HL-60/S4 (cell line): ENCODE results near the gene RXFP1.

ENCODE experiments used
- in situ Hi-C: fragments of 300-500 bp; cut with MboI; formaldehyde crosslinking; loops from 2 replicates; pipeline ENCODE4 v1.14.3; 2022; ENCODE audit warnings: low sequenced_read_pairs

The RXFP1 gene

DNA sequence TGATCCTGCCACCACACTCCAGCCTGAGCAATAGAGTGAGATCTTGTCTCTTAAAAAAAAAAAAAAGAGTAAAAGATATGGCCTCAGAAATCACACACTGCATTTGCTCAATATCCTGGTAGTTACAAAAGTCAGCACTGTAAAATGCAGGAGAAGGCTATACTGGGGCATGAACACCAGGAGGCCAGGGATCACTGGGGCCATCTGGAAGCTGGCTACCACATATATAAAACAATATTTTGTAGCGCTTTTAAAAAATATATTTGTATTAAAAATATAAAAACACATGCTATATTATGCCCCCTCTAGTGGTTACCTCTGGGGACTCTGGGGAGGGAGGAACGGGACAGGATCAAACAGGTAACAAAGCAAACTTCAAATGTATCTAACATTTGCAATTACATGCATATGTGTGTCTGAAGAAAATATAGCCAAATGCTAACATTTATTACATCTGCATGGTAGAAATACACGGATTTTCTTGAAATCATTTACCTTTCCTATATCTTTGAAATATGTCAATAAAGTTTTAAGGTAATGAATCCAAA lies 146.0 kb downstream of the RXFP1 start:
- in situ Hi-C loops: no loop called here

DNA sequence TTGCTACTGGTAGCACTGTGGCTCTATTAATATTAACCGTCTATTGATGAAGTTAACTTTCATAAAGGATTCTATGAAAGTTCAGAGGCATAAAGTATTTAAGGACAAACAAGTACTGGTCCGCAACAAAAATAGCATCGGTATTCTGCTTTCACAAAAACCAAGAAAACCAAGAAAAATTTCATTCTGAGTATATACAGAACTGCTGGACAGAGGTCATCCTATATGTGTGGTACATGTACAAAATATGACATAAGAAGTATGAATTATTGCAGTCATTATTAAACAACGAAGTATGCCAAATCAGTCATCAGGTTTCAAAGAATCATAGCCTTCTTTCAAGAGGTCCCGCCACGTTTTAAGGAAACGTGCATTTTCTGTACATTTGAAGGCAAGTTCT lies 147.6 kb downstream of the RXFP1 start:
- in situ Hi-C loops: no loop called here

DNA sequence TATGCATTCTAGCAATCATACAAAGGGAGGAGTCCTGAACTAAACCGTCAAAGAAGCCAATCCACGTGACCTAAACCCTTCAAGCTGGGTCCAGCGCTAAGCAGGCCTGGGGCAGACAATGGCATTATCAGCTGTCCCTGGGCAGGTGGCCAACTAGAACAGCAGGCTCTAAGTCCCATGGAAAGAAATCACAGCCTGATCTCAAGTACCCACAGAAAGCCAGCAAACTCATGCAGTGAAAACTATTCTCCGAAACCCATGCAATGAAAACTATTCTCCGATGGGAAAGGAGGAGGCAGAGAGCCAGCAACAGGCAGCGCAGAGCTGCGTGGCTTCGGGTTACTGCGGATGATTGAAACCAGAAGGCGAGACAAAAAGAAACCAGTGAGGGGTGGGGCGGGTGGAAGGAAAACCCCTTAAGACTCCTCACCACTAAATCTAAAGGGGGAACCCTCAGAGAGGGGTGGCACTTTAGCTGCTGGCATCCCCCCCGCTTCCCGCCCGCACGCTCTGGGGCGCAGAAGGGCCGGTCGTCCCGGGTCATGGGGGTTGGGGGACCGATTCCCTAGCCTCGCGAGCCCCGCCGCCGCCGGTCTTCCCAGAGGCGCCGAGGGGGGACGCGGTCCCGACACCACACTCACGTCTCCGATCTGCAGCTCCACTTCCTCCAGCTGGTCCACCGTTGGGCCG lies 149.4 kb downstream of the RXFP1 start:
- in situ Hi-C loops: no loop called here

GRCh38 chr4:158671665-158671914 lies 149.9 kb downstream of the RXFP1 start, which contains the start of gene C4orf46:
Gene C4orf46 (minus strand): TSS chr4:158671887. CDS start chr4:158671801, 86 bp downstream.
- in situ Hi-C loops: no loop called here

DNA sequence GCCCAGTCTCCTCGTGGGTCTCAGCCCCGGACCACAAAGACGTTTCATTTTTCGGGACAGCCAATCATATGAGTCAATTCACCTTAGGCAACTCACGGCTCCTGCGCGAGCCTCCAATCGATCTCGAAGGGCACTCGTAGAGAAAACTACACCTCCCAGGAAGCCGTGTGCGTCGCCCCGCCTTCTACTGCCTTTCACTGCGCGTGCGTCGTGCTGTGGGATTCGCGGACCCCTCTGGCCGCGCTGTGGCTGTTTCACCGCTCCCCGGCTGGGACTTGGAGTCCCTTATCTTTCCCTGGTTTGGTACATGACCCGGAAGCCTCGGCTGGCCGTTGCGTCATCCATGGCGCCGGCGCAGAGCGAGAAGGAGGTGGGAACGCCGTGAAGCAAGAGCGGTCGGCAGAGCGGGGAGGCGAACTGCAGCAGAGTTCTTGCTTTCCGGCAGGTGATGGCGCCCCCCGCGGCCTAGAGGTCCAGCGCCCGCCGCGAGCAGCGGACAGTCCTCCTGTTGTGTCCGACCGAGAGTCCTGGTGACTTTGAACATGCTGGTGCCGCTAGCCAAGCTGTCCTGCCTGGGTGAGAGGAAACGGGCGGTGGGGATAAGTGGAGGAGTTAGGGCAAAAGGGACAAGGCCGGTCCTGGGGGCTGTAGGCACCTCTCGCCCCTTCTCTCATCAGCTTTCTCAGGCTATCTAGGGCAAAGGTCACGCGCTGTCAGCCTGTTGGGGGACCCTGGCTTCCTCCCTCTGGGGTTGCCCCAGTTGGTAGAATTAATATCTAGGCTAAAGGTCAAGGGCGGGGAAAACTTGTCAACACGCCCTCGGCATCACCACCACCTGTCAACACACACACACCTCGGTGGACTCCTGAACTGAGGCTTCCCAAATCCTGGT lies 150.5 kb downstream of the RXFP1 start, which contains the start of gene ETFDH:
Gene ETFDH, plus strand, starts transcription at position 382 of the 892 bp plus-strand sequence. Its CDS starts 161 bp downstream, at position 543.
- in situ Hi-C loops: no loop called here

DNA sequence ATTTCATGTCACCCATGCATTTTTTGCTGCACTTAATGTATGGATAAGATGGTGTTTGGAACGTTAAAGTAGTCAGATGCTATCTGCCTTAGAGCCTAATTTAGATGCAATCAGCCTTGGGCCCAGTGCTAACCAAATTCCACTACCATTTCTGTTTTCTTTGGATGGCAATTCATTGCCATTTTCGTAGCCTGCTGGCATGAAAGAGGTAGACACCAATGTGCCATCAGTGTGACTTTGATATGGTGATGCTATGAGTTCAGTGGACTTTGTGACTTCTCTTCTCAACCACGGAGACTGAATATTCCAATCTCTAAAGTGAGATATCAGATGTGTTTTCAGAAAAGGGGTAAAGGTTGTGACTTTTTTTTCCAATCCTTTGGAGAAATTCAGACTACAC lies 152.0 kb downstream of the RXFP1 start:
- in situ Hi-C loops: no loop called here

GRCh38 chr4:158676076-158676475 lies 154.4 kb downstream of the RXFP1 start:
- in situ Hi-C loops: no loop called here

DNA sequence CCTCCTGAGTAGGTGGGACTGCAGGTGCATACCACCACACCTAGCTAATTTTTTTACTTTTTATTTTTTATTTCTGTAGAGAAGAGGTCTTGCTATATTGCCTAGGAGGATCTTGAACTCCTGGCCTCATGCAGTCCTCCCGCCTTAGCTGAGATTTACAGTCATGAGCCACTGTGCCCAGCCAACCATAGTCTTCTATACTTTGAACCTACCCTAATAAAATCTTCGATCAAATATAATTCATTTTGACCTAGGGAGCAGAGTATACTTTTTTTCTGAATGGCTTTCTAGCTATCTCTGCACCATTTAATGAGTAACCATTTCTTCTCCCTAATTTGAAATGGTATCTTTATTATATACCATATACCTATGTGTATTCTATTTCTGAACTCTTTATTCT lies 157.1 kb downstream of the RXFP1 start:
- in situ Hi-C loops: no loop called here

- in situ Hi-C loops: no loop called here
Observed at GRCh38 chr4:158681629-158682028, 159.9 kb downstream of the RXFP1 start.

GRCh38 chr4:158682066-158682465 lies 160.4 kb downstream of the RXFP1 start:
- in situ Hi-C loops: no loop called here

DNA sequence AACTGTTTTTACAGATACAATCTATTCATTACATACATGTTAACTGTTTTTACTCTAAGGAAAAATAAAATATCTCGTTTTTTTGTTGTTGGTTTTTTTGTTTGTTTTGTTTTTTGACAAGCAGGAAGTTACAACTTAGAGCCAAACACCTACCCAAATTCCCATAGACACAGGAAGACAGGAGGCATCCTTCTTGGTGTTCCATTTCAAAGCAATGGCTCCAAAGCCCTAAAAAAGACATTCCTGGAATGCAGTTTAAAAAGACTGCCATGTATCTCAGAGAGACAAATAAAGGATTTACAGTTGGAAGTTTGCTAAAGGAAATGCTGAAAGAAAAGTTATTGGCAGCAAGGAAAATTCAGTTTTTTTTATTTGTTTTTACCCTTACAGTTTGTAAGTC lies 167.1 kb downstream of the RXFP1 start:
- in situ Hi-C loops: no loop called here
